NCI-H128 (cell line): ENCODE results near the gene HNRNPA1.

ENCODE experiments used
- DNase-seq: peaks from one replicate; lab custom pipeline; 2025; ENCODE audit not compliant: unreplicated experiment; lab: John Stamatoyannopoulos, UW

Gene HNRNPA1

DNA sequence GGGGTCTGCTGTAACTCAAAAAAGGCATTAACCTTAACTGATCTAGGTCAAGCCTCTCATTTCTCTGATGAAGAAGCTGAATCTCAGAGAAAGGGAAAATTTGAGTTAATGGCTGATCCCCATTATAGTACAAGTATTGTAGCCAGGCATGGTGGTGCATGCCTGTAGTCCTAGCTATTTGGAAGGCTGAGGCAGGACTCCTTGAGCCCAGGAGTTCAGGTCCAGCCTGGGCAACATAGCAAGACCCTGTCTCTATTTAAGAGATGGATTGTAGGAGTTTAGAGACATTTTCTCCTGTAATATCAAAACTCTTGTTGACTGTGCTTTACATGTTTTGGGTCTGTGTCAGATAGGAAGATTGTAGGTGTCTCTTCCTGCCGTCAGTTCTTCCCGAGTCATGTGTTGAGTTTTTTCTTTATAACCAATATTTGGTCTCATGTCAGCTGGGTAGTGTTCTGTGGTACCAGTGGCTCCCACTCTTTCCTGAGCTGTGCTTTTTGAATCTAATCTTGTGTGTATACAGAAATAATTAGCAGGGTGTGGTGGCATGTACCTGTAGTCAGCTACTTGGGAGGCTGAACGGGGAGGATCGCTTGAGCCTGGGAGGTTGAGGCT lies 53.0 kb downstream of the HNRNPA1 start:
- no peak for DNase-seq
